ENCODE data around the gene EXOC3L2.

The EXOC3L2 gene

DNA sequence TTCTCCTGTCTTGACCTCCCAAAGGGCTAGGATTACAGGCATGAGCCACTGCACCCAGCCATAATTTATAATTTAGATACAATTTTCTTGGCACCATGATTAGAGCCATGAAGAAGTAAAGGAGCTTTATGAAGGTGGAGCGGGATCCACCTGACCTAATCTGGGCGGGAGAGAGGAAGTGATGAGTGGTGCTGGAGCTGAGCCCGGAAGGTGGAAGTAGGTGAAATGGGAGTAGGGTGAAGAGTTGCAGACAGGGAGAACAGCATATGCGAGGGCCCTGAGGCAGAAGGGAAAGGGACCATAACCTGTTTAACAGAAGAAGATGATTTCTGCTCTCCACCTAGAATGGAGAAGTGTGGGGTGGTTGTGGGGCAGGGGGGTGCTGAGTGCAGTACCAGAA lies 62.4 kb downstream of the EXOC3L2 start:
- no peak overlapping the region for H3K4me3 Mint-ChIP-seq

GRCh38 chr19:45180936-45181335 lies 64.3 kb downstream of the EXOC3L2 start:
- H3K9me3 Mint-ChIP-seq, result no peaks in the 10 kb centered on the region
- peaks cover 29% of the 10 kb centered on the region for H3K4me1 Mint-ChIP-seq
- DNase-seq (no peak), ATAC-seq (no peak)
- no peak overlapping the region for H3K27ac Mint-ChIP-seq
- no peaks in the 10 kb centered on the region for H3K27me3 Mint-ChIP-seq
- H3K4me3 Mint-ChIP-seq, result peak overlapping the region; percentile 51 to 79

More for the DNA sequence above, 62.4 kb downstream of the EXOC3L2 start:
- ATAC-seq (no peak), DNase-seq (no peak)
- H3K9me3 Mint-ChIP-seq, result no peaks in the 10 kb centered on the region
- no peak overlapping the region for H3K27ac Mint-ChIP-seq
- peaks cover 39% of the 10 kb centered on the region for H3K4me1 Mint-ChIP-seq
- H3K27me3 Mint-ChIP-seq, result no peaks in the 10 kb centered on the region

- Mint-ChIP-seq H3K4me1 (peaks cover 34% of the 10 kb centered on the region), H3K9me3 (no peaks in the 10 kb centered on the region), H3K4me3 (peak overlapping the region; percentile 79 to 81), H3K27ac (peak overlapping the region in 1 of 2 donors; percentile 27), H3K27me3 (no peaks in the 10 kb centered on the region)
- DNase-seq, result no peak
- no peak for ATAC-seq
Measured at GRCh38 chr19:45179892-45180370, 65.3 kb downstream of the EXOC3L2 start.

- H3K4me1 Mint-ChIP-seq, result peaks cover 31% of the 10 kb centered on the region
Measured at GRCh38 chr19:45179072-45179891, 65.9 kb downstream of the EXOC3L2 start.

GRCh38 chr19:45178262-45179071 lies 66.7 kb downstream of the EXOC3L2 start, which contains the start of gene BLOC1S3:
Gene BLOC1S3 (plus strand): TSS chr19:45178784. CDS start chr19:45179297, 513 bp downstream.
- DNase-seq (peak; percentile 100), ATAC-seq (peak; percentile 92)
- Mint-ChIP-seq H3K9me3 (no peaks in the 10 kb centered on the region), H3K4me3 (peak within 1 kb of the TSS; percentile 86 to 87), H3K27ac (peak within 1 kb of the TSS; percentile 83 to 97), H3K4me1 (peaks cover 40% of the 10 kb centered on the region), H3K27me3 (no peaks in the 10 kb centered on the region)

More at GRCh38 chr19:45179072-45179891, 65.9 kb downstream of the EXOC3L2 start:
- DNase-seq (peak; percentile 45 to 46), ATAC-seq (no peak)
- Mint-ChIP-seq H3K4me3 (peak overlapping the region; percentile 86 to 87), H3K27ac (peak overlapping the region; percentile 82 to 97), H3K27me3 (no peaks in the 10 kb centered on the region), H3K9me3 (no peaks in the 10 kb centered on the region)

GRCh38 chr19:45177817-45178261 lies 67.4 kb downstream of the EXOC3L2 start, which contains the start of gene TRAPPC6A:
Gene TRAPPC6A (minus strand): TSS chr19:45178237. CDS start chr19:45178218, 19 bp downstream.
- Mint-ChIP-seq H3K27me3 (no peaks in the 10 kb centered on the region), H3K4me3 (peak within 1 kb of the TSS; percentile 86 to 87), H3K4me1 (peaks cover 46% of the 10 kb centered on the region), H3K27ac (peak within 1 kb of the TSS; percentile 83 to 97), H3K9me3 (no peaks in the 10 kb centered on the region)
- ATAC-seq, result peak; percentile 3
- no peak for DNase-seq

DNA sequence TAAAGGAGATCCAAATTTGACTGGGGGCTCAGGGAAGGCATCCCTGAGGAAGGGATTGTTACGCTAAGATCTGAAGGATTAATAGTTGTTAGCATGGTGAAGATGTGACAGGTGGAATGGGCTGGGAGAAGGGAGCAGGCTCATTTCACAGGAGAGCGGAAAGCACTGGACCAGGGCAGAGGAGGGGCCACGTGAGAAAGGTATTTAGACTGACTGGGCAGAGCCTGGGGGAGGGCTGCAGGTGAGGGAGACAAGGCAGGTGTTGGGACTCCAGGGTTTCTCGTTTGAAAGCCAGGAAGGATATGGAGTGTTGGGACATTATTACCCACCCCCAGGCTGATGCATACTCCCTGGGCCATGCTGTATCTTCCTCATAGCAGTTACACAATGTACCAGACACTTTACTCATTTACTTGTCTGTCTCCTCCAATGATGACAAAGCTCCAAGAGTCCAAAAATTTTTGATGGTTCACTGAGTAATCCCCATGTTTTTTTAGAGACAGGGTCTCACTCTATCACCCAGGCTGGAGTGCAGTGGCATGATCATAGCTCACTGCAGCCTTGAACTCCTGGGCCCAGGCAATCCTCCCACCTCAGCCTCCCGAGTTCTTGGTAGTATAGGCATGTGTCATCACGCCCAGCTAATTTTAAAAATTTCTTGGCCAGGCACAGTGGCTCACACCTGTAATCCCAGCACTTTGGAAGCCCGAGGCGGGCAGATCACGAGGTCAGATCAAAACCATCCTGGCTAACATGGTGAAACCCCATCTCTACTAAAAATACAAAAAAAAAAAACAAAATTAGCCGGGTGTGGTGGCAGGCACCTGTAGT lies 69.5 kb downstream of the EXOC3L2 start:
- no peak overlapping the region for H3K4me3 Mint-ChIP-seq
- H3K27ac Mint-ChIP-seq, result peak overlapping the region in 1 of 2 donors; percentile 85
- peaks cover 54% of the 10 kb centered on the region for H3K4me1 Mint-ChIP-seq
- H3K9me3 Mint-ChIP-seq, result no peaks in the 10 kb centered on the region
- no peaks in the 10 kb centered on the region for H3K27me3 Mint-ChIP-seq
- ATAC-seq (no peak), DNase-seq (no peak)

- peak overlapping the region in 1 of 2 donors; percentile 36 for H3K4me3 Mint-ChIP-seq
- no peak for DNase-seq
- no peaks in the 10 kb centered on the region for H3K9me3 Mint-ChIP-seq
- peaks cover 52% of the 10 kb centered on the region for H3K4me1 Mint-ChIP-seq
- H3K27ac Mint-ChIP-seq, result peak overlapping the region in 1 of 2 donors; percentile 19
- H3K27me3 Mint-ChIP-seq, result no peaks in the 10 kb centered on the region
- no peak for ATAC-seq
Measured at GRCh38 chr19:45173816-45174215, 71.4 kb downstream of the EXOC3L2 start.

DNA sequence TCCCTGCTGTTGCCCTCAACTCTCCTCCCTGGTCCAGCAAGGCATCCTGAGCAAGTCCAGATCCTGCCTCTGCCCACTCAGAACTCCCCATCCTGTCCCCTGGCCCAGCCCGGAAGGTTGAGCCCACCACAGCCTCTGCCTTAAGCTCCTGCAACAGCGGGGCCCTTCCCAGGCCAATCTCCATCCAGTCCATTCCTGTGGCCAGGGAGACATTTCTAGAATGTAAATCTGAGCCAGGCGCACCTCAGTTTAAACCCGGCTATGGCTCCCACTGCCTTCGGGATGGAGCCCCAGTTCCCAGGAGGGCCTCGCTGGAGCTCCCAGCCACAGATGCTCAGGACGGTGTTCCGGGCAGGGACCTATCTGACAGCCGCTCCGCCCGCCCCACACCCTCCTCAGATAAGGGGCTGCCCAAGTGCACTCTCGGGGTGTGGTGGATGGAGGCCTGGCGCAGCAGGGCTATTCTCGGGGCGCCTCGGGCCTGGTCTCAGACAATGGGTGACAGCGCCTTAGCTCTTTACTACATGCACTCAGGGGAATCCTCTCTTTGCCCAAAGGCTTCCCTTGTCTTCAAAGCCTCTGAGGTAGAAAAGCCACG lies 72.5 kb downstream of the EXOC3L2 start:
- Mint-ChIP-seq H3K27me3 (no peaks in the 10 kb centered on the region), H3K4me1 (peaks cover 54% of the 10 kb centered on the region), H3K27ac (peak overlapping the region in 1 of 2 donors; percentile 78), H3K9me3 (no peaks in the 10 kb centered on the region), H3K4me3 (peak overlapping the region in 1 of 2 donors; percentile 44)
- DNase-seq (no peak), ATAC-seq (no peak)

- H3K4me3 Mint-ChIP-seq, result peak overlapping the region in 1 of 2 donors; percentile 57
- H3K9me3 Mint-ChIP-seq, result no peaks in the 10 kb centered on the region
- peaks cover 54% of the 10 kb centered on the region for H3K4me1 Mint-ChIP-seq
- H3K27me3 Mint-ChIP-seq, result no peaks in the 10 kb centered on the region
- ATAC-seq, result peak; percentile 44
- H3K27ac Mint-ChIP-seq, result peak overlapping the region; percentile 40 to 78
- no peak for DNase-seq
Measured at GRCh38 chr19:45172173-45172572, 73.0 kb downstream of the EXOC3L2 start.

DNA sequence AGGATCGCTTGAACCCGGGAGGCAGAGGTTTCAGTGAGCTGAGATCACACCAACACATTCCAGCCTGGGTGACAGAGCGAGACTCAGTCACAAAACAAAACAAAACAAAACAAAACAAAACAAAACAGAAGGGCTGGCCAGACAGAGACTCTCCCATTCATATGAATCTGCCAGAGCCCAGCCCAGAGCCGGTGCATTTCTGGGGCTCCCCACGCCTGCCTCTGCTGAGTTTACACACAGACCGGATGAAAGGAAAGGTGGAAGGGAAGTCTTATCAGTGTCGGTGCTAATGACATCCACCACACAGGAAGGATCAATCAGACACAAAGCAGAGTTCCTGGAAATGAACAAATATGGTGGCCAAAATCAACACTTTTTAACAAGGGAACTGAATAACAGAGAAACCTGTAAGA lies 74.0 kb downstream of the EXOC3L2 start:
- peak overlapping the region; percentile 94 to 98 for H3K27ac Mint-ChIP-seq
- H3K4me1 Mint-ChIP-seq, result peaks cover 59% of the 10 kb centered on the region
- DNase-seq, result peak in 1 of 2 donors; percentile 58
- no peaks in the 10 kb centered on the region for H3K27me3 Mint-ChIP-seq
- ATAC-seq, result peak; percentile 91
- H3K4me3 Mint-ChIP-seq, result peak overlapping the region; percentile 69 to 81
- H3K9me3 Mint-ChIP-seq, result no peaks in the 10 kb centered on the region

- no peak for ATAC-seq
- no peak for DNase-seq
- Mint-ChIP-seq H3K27ac (peak overlapping the region; percentile 77 to 98), H3K27me3 (no peaks in the 10 kb centered on the region), H3K4me1 (peaks cover 58% of the 10 kb centered on the region), H3K9me3 (no peaks in the 10 kb centered on the region), H3K4me3 (peak overlapping the region; percentile 69 to 81)
Measured at GRCh38 chr19:45170146-45171106, 74.8 kb downstream of the EXOC3L2 start.

DNA sequence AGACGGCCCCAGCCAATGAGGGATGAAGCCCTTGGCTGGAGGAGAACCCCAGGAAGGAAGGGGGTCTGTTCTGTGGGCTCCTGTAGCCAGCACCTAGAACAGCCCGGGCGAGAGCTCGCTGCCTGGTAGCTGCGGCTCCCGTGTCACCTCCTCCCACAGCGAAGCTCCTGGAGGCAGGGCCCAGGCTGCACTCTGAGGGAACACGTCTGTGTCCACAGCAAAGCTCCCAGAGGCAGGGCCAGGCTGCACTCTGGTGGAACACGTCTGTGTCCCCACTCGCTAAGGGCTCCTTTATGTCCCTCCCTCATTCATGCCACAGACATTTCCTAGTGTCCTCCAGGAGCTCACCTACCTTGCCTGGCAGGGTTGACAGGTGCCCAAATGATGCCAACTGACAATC lies 75.6 kb downstream of the EXOC3L2 start:
- Mint-ChIP-seq H3K27ac (no peak overlapping the region), H3K4me3 (peak overlapping the region in 1 of 2 donors; percentile 27)

More for the DNA sequence above, 75.6 kb downstream of the EXOC3L2 start:
- Mint-ChIP-seq H3K4me1 (peaks cover 63% of the 10 kb centered on the region), H3K27me3 (no peaks in the 10 kb centered on the region), H3K9me3 (no peaks in the 10 kb centered on the region)
- DNase-seq (no peak), ATAC-seq (no peak)
